K562 (cell line): ENCODE results near the gene MYL5. TPM values are rescaled to one million over a fixed set of nuclear protein-coding genes. Genes with fewer than 3 reads are reported as not detected.

Source experiments
- CREM ChIP-seq: IDR thresholded peaks from 2 replicates; pipeline ENCODE4 v1.6.1; 2014; ENCODE audit warnings: antibody characterized with exemption, low read depth
- CSDE1 ChIP-seq, 2 experiments: fragments of 450-650 bp; IDR thresholded peaks; 2 replicates each; pipeline ENCODE4 v1.6.1; 2016; ENCODE audit warnings: mild to moderate bottlenecking in 1 of 2
- FOS ChIP-seq: IDR thresholded peaks from 3 replicates; pipeline ENCODE4 v1.6.1; 2011; ENCODE audit not compliant: insufficient read length; ENCODE audit errors: extremely low read depth
- ILF3 ChIP-seq: fragments of 450-650 bp; IDR thresholded peaks from 2 replicates; pipeline ENCODE4 v1.6.1; 2018; ENCODE audit warnings: antibody characterized with exemption, mild to moderate bottlenecking, moderate library complexity, borderline replicate concordance
- KAT2B ChIP-seq: IDR thresholded peaks from one replicate; pipeline ENCODE4 v1.6.1; 2012; ENCODE audit warnings: low read depth, mild to moderate bottlenecking, control low read depth, inconsistent platforms, low read length, moderate library complexity
- KLF16 ChIP-seq: IDR thresholded peaks from 2 replicates; pipeline ENCODE4 v1.6.1; 2016; ENCODE audit warnings: antibody characterized with exemption
- L3MBTL2 ChIP-seq: fragments of 450-650 bp; IDR thresholded peaks from 2 replicates; pipeline ENCODE4 v1.6.1; 2016; ENCODE audit warnings: mild to moderate bottlenecking, moderate library complexity
- MYNN ChIP-seq, 2 experiments: sonication (generic); formaldehyde crosslinking in 1 of 2; IDR thresholded peaks; 2 replicates each; pipeline versions ENCODE4 v1.5.0 to v1.6.1; 2016 to 2020; ENCODE audit warnings: antibody characterized with exemption in 1 of 2, missing genetic modification reagents in 1 of 2
- NCOA6 ChIP-seq: fragments of 450-650 bp; IDR thresholded peaks from 2 replicates; pipeline ENCODE4 v1.6.1; 2017; ENCODE audit warnings: mild to moderate bottlenecking
- RBFOX2 ChIP-seq: fragments of 200-400 bp; formaldehyde crosslinking; IDR thresholded peaks from 2 replicates; pipeline ENCODE4 v1.6.1; 2017; ENCODE audit warnings: low read depth, mild to moderate bottlenecking, low read length, moderate library complexity
- RCOR1 ChIP-seq, 2 experiments: IDR thresholded peaks; 2 replicates each; pipeline ENCODE4 v1.6.1; 2012; ENCODE audit warnings: low read depth in 2 of 2, low read length in 2 of 2, borderline replicate concordance in 1 of 2, improper control_type of control experiment in 1 of 2
- SMC3 ChIP-seq: conservative IDR thresholded peaks from 2 replicates; pipeline ENCODE4 v1.6.1; 2011; ENCODE audit warnings: low read depth, low read length, improper control_type of control experiment; ENCODE audit not compliant: insufficient read depth
- TBP ChIP-seq: optimal IDR thresholded peaks from 2 replicates; pipeline ENCODE3; 2011; ENCODE audit warnings: low read depth, low read length, improper control_type of control experiment
- TOE1 ChIP-seq, 2 experiments: fragments of 450-650 bp in 1 of 2; sonication (generic) in 1 of 2; formaldehyde crosslinking in 1 of 2; IDR thresholded peaks; 2 replicates each; pipeline versions ENCODE4 v1.7.1 to v1.8.0; 2016 to 2022; ENCODE audit warnings: borderline replicate concordance in 2 of 2, mild to moderate bottlenecking in 2 of 2, antibody characterized with exemption in 1 of 2, inconsistent platforms in 1 of 2, low read depth in 1 of 2, missing genetic modification reagents in 1 of 2, moderate library complexity in 1 of 2
- ZNF133 ChIP-seq: fragments of 250-450 bp; sonication (Bioruptor Pico); IDR thresholded peaks from 2 replicates; pipeline ENCODE4 v1.4.0; 2020; ENCODE audit warnings: mild to moderate bottlenecking
- ZNF175 ChIP-seq: fragments of 200-800 bp; sonication (Bioruptor generic); IDR thresholded peaks from 2 replicates; pipeline ENCODE4 v1.6.1; 2016; ENCODE audit warnings: low read depth, mild to moderate bottlenecking, missing genetic modification characterization, missing compliant biosample characterization
- polyA plus RNA-seq, 8 experiments: library from polyadenylated mRNA; depleted of rRNA in 4 of 8; stranded (reverse) in 5 of 8; unstranded in 3 of 8; fragments of >200 nt; fragmentation: Nextera tagmentation in 2 of 8; fragmentation: Illumina TruSeq in 1 of 8; extraction: Ambion mirVana in 2 of 8; extraction: Trizol in 1 of 8; gene quantifications; 2 replicates each; pipeline versions ENCODE4 v1.2.1 to v1.2.3, GENCODE V29; 2011 to 2014; ENCODE audit warnings: inconsistent platforms in 1 of 8, missing spikeins in 1 of 8
- total RNA-seq, 7 experiments: library from RNA; depleted of rRNA in 6 of 7; stranded (reverse); fragments of >200 nt in 6 of 7; fragmentation: Illumina TruSeq in 2 of 7; extraction: Trizol in 2 of 7; gene quantifications; 2 replicates each; pipeline versions ENCODE4 v1.2.1 to v1.2.3, GENCODE V29; 2011 to 2021; ENCODE audit warnings: low replicate concordance in 1 of 7
- TF ChIP-seq, protein P1 (sequence below): fragments of 200-800 bp; sonication (Bioruptor generic); IDR thresholded peaks from 2 replicates; pipeline ENCODE4 v1.6.1; 2017; ENCODE audit warnings: missing genetic modification characterization, missing compliant biosample characterization
- TF ChIP-seq, protein P2 (sequence below): fragments of 450-650 bp; IDR thresholded peaks from 2 replicates; pipeline ENCODE4 v1.6.1; 2017; ENCODE audit warnings: antibody characterized with exemption, mild to moderate bottlenecking
- TF ChIP-seq, protein P3 (sequence below): sonication (generic); formaldehyde crosslinking; IDR thresholded peaks from 2 replicates; pipeline ENCODE4 v1.8.0; 2022; ENCODE audit warnings: missing genetic modification reagents, mild to moderate bottlenecking, moderate library complexity, borderline replicate concordance
- TF ChIP-seq, protein P4 (sequence below): IDR thresholded peaks from 2 replicates; pipeline ENCODE4 v1.6.1; 2014; ENCODE audit warnings: antibody characterized with exemption

The MYL5 gene
- total and polyA plus RNA-seq, 9 of the 15 experiments (the other 6 are each of a cell fraction or from before 2014, with no cell fraction given) = 1.4 to 10.0 (median 4.1) TPM

DNA sequence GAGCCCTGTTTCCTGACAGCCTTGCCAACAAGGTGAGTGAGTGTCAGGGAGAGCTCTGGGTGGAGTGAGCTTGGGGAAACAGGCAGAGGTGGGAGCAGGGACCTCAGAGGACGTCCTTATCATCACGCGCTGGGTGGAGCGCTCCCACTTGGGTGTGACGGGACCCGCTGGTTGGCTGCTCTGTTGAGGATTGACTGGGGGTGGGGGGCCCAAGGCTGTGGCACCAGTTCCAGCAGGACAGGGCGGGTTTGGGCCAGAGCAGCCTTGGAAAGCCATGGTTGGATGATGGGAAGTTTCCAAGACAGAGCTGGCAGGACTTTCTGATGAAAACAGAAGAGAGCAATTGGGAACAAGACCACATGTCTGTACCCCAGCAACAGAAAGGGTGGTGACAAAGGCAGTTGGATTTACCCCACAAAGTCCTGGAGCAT is 28.3 kb downstream of the MYL5 start (continued):
- TF ChIP-seq, protein P1, sequence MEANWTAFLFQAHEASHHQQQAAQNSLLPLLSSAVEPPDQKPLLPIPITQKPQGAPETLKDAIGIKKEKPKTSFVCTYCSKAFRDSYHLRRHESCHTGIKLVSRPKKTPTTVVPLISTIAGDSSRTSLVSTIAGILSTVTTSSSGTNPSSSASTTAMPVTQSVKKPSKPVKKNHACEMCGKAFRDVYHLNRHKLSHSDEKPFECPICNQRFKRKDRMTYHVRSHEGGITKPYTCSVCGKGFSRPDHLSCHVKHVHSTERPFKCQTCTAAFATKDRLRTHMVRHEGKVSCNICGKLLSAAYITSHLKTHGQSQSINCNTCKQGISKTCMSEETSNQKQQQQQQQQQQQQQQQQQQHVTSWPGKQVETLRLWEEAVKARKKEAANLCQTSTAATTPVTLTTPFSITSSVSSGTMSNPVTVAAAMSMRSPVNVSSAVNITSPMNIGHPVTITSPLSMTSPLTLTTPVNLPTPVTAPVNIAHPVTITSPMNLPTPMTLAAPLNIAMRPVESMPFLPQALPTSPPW = peak; percentile 51
- TF ChIP-seq RBFOX2 (0 out of 2 replicates have a peak, but pooled peaks have one; percentile 27), ZNF175 (CRISPR knock-in tag) (no peak), TOE1 (IDR thresholded peaks at IDR 0.05; ENCODE audit: borderline replicate concordance) (peak; percentile 17; the same call in 1 of the 2 replicates), TOE1 (CRISPR knock-in tag; IDR thresholded peaks at IDR 0.05; ENCODE audit: borderline replicate concordance, low read depth) (no peak), ZNF133 (CRISPR knock-in tag) (no peak), KAT2B (peak; percentile 39), SMC3 (no peak), NCOA6 (no peak), ILF3 (no peak), KLF16 (peak; percentile 95), CREM (0 out of 2 replicates have a peak, but pooled peaks have one; percentile 18), MYNN (IDR thresholded peaks at IDR 0.05) (no peak), MYNN (CRISPR knock-in tag; IDR thresholded peaks at IDR 0.05) (no peak), RCOR1 (IDR thresholded peaks at IDR 0.05; ENCODE audit: borderline replicate concordance in 1 of 2, low read depth in 2 of 2, low read length in 2 of 2) (peak in 1 of 2 experiments; percentile 26; a peak in 1 of 4 replicates), L3MBTL2 (peak; percentile 69), FOS (no peak), CSDE1 (IDR thresholded peaks at IDR 0.05) (no peak), TBP (peak; percentile 37)
- TF ChIP-seq, protein P2, sequence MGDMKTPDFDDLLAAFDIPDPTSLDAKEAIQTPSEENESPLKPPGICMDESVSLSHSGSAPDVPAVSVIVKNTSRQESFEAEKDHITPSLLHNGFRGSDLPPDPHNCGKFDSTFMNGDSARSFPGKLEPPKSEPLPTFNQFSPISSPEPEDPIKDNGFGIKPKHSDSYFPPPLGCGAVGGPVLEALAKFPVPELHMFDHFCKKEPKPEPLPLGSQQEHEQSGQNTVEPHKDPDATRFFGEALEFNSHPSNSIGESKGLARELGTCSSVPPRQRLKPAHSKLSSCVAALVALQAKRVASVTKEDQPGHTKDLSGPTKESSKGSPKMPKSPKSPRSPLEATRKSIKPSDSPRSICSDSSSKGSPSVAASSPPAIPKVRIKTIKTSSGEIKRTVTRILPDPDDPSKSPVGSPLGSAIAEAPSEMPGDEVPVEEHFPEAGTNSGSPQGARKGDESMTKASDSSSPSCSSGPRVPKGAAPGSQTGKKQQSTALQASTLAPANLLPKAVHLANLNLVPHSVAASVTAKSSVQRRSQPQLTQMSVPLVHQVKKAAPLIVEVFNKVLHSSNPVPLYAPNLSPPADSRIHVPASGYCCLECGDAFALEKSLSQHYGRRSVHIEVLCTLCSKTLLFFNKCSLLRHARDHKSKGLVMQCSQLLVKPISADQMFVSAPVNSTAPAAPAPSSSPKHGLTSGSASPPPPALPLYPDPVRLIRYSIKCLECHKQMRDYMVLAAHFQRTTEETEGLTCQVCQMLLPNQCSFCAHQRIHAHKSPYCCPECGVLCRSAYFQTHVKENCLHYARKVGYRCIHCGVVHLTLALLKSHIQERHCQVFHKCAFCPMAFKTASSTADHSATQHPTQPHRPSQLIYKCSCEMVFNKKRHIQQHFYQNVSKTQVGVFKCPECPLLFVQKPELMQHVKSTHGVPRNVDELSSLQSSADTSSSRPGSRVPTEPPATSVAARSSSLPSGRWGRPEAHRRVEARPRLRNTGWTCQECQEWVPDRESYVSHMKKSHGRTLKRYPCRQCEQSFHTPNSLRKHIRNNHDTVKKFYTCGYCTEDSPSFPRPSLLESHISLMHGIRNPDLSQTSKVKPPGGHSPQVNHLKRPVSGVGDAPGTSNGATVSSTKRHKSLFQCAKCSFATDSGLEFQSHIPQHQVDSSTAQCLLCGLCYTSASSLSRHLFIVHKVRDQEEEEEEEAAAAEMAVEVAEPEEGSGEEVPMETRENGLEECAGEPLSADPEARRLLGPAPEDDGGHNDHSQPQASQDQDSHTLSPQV = peak; percentile 65
- TF ChIP-seq, protein P3, sequence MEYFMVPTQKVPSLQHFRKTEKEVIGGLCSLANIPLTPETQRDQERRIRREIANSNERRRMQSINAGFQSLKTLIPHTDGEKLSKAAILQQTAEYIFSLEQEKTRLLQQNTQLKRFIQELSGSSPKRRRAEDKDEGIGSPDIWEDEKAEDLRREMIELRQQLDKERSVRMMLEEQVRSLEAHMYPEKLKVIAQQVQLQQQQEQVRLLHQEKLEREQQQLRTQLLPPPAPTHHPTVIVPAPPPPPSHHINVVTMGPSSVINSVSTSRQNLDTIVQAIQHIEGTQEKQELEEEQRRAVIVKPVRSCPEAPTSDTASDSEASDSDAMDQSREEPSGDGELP (CRISPR knock-in tag) = peak; percentile 14; the same call in 1 of the 2 replicates
- TF ChIP-seq, protein P4, sequence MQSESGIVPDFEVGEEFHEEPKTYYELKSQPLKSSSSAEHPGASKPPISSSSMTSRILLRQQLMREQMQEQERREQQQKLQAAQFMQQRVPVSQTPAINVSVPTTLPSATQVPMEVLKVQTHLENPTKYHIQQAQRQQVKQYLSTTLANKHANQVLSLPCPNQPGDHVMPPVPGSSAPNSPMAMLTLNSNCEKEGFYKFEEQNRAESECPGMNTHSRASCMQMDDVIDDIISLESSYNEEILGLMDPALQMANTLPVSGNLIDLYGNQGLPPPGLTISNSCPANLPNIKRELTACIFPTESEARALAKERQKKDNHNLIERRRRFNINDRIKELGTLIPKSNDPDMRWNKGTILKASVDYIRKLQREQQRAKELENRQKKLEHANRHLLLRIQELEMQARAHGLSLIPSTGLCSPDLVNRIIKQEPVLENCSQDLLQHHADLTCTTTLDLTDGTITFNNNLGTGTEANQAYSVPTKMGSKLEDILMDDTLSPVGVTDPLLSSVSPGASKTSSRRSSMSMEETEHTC = 0 out of 2 replicates have a peak, but pooled peaks have one; percentile 39
